HepG2 (cell line): ENCODE data around the gene ERMP1. TPM values are rescaled to one million over a fixed set of nuclear protein-coding genes. Genes with fewer than 3 reads are reported as not detected.
A peak's percentile ranks its signal among the peaks of the same experiment; 100 is the strongest.

ENCODE experiments used
- ATAC-seq: fragments of 200-7000 bp; cut with Tn5 transposase; 3 replicates; pipeline ENCODE4 v1.9.1; 2020; ENCODE audit warnings: mild to moderate bottlenecking, moderate library complexity
- BruUV-seq: library from RNA; stranded (reverse); fragments of 400-500 nt; replicated peaks from 2 replicates; lab custom pipeline; 2021; lab: Mats Ljungman, UMichigan
- CTCF ChIA-PET: fragments of 300-600 bp; formaldehyde crosslinking; extraction: SDS; loops from one replicate; lab custom pipeline; 2021; ENCODE audit warnings: low total read pairs, inconsistent platforms, low intra/inter-chr PET ratio; lab: Yijun Ruan, JAX
- POLR2A ChIA-PET: fragments of 350-600 bp; sonication (Branson Sonifier 250); formaldehyde crosslinking; loops from one replicate; lab custom pipeline; 2020; ENCODE audit warnings: antibody characterized with exemption, inconsistent platforms; lab: Yijun Ruan, JAX
- DNase-seq: peaks from one replicate; pipeline ENCODE4 v3.0.0-alpha.2; 2015; ENCODE audit warnings: low spot score
- FAIRE-seq: peaks from 3 replicates; lab custom pipeline; 2011; peaks lifted over from hg19 to GRCh38; lab: Jason Lieb, UNC
- H2AFZ ChIP-seq: one replicate; pipeline ENCODE4 v1.6.1; 2011; ENCODE audit warnings: low read length, inconsistent platforms
- H3K27ac ChIP-seq: fragments of 300-600 bp; 3 replicates; pipeline ENCODE4 v1.8.0; 2011; ENCODE audit warnings: mixed run types, mild to moderate bottlenecking, mixed read lengths, low read length, inconsistent platforms; ENCODE audit not compliant: insufficient read depth; ENCODE audit errors: extremely low read length
- H3K27me3 ChIP-seq, 2 experiments: fragments of 200-600 bp in 1 of 2; 2 replicates in 1 of 2; 3 replicates in 1 of 2; pipeline versions ENCODE4 v1.6.0 to v1.8.0; 2011; ENCODE audit warnings: low read length in 2 of 2, mild to moderate bottlenecking in 2 of 2, moderate library complexity in 2 of 2, inconsistent platforms in 1 of 2; ENCODE audit not compliant: insufficient read depth in 2 of 2, control insufficient read depth in 1 of 2
- H3K36me3 ChIP-seq, 2 experiments: fragments of 200-600 bp in 1 of 2; replicated peaks in 1 of 2; 2 replicates in 1 of 2; 3 replicates in 1 of 2; pipeline versions ENCODE4 v1.5.1 to v1.8.0; 2011; ENCODE audit warnings: low read length in 2 of 2, inconsistent platforms in 1 of 2; ENCODE audit not compliant: insufficient read depth in 2 of 2, control insufficient read depth in 1 of 2
- H3K4me1 ChIP-seq: 2 replicates; pipeline ENCODE4 v1.5.1; 2012; ENCODE audit warnings: low read length, inconsistent platforms; ENCODE audit not compliant: insufficient read depth
- H3K4me2 ChIP-seq: 2 replicates; pipeline ENCODE4 v1.6.0; 2011; ENCODE audit warnings: low read depth, low read length, inconsistent platforms
- H3K4me3 ChIP-seq, 3 experiments: fragments of 200-600 bp in 1 of 3; sonication (generic), shearing (Covaris generic) in 1 of 3; replicated peaks in 1 of 3; 2 replicates each; pipeline ENCODE4 v1.5.1; 2011 to 2016; ENCODE audit warnings: low read length in 3 of 3, inconsistent platforms in 2 of 3, low read depth in 2 of 3, mild to moderate bottlenecking in 2 of 3, control low read depth in 1 of 3, mixed read lengths in 1 of 3; ENCODE audit not compliant: insufficient read depth in 1 of 3
- H3K79me2 ChIP-seq: one replicate; pipeline ENCODE4 v1.6.1; 2011; ENCODE audit warnings: low read length, inconsistent platforms; ENCODE audit not compliant: insufficient read depth
- H3K9ac ChIP-seq: 2 replicates; pipeline ENCODE4 v1.6.0; 2011; ENCODE audit warnings: mild to moderate bottlenecking, low read depth, low read length, inconsistent platforms; ENCODE audit not compliant: insufficient read depth
- H3K9me3 ChIP-seq: 2 replicates; pipeline ENCODE4 v1.5.1; 2012; ENCODE audit warnings: mild to moderate bottlenecking, low read length
- H4K20me1 ChIP-seq: 2 replicates; pipeline ENCODE4 v1.6.0; 2011; ENCODE audit warnings: inconsistent platforms, mild to moderate bottlenecking, low read length, moderate library complexity; ENCODE audit not compliant: insufficient read depth
- BHLHE40 ChIP-seq: IDR thresholded peaks from 2 replicates; pipeline ENCODE4 v1.6.1; 2011; ENCODE audit warnings: low read length, improper control_type of control experiment
- KDM1A ChIP-seq: IDR thresholded peaks from 2 replicates; pipeline ENCODE4 v1.6.1; 2016; ENCODE audit warnings: missing compliant biosample characterization
- NFKBIZ ChIP-seq: IDR thresholded peaks from 2 replicates; pipeline ENCODE4 v1.6.1; 2018; ENCODE audit warnings: missing genetic modification reagents, missing compliant biosample characterization
- NKX3-1 ChIP-seq: sonication (generic); formaldehyde crosslinking; IDR thresholded peaks from 2 replicates; pipeline ENCODE4 v1.5.0; 2020; ENCODE audit warnings: missing genetic modification reagents
- SIN3B ChIP-seq: fragments of 150-350 bp; IDR thresholded peaks from 2 replicates; pipeline ENCODE4 v1.6.1; 2014; ENCODE audit warnings: low read length
- SNAI1 ChIP-seq: sonication (generic); formaldehyde crosslinking; IDR thresholded peaks from 2 replicates; pipeline ENCODE4 v1.5.0; 2020; ENCODE audit warnings: mild to moderate bottlenecking, missing genetic modification reagents, borderline replicate concordance
- ZNF121 ChIP-seq: sonication (generic); formaldehyde crosslinking; IDR thresholded peaks from 2 replicates; pipeline ENCODE4 v1.5.0; 2020; ENCODE audit warnings: mild to moderate bottlenecking, missing genetic modification reagents
- ZNF33A ChIP-seq: sonication (generic); formaldehyde crosslinking; IDR thresholded peaks from 2 replicates; pipeline ENCODE4 v1.5.1; 2020; ENCODE audit warnings: missing genetic modification reagents, mild to moderate bottlenecking, moderate library complexity, borderline replicate concordance
- ZNF530 ChIP-seq: sonication (generic); formaldehyde crosslinking; IDR thresholded peaks from 2 replicates; pipeline ENCODE4 v1.5.0; 2020; ENCODE audit warnings: low read depth, mild to moderate bottlenecking, missing genetic modification reagents
- ZNF780A ChIP-seq: sonication (generic); formaldehyde crosslinking; IDR thresholded peaks from 2 replicates; pipeline ENCODE4 v1.8.0; 2022; ENCODE audit warnings: mild to moderate bottlenecking, missing genetic modification reagents, moderate library complexity
- WGBS: methylation state at CpG from one replicate; pipeline ENCODE4 v1.1.6; 2017; ENCODE audit warnings: low lambda C conversion rate; 5-methylcytosine and 5-hydroxymethylcytosine counted together
- in situ Hi-C: cut with HindIII; loops from 2 replicates; pipeline ENCODE4 v1.10.0; 2017; ENCODE audit warnings: low pct_unique_long_range_greater_than_20kb; ENCODE audit not compliant: extremely low pct_ligation_motif_present
- intact Hi-C: fragments of 100-400 bp; cut with micrococcal nuclease; formaldehyde crosslinking; loops from one replicate; pipeline ENCODE4 v1.10.0; 2022; ENCODE audit not compliant: unreplicated experiment
- polyA plus RNA-seq, 8 experiments: library from polyadenylated mRNA; depleted of rRNA in 3 of 8; stranded (reverse) in 7 of 8; unstranded in 1 of 8; fragments of >200 nt; fragmentation: Illumina TruSeq in 4 of 8; extraction: Trizol in 4 of 8; gene quantifications; 2 replicates each; pipeline versions ENCODE4 v1.2.1 to v1.2.3, GENCODE V29; 2011 to 2016; ENCODE audit warnings: low read depth in 4 of 8, missing spikeins in 1 of 8, mixed read lengths in 1 of 8; ENCODE audit not compliant: insufficient read depth in 1 of 8
- total RNA-seq, 5 experiments: library from RNA; depleted of rRNA; stranded (reverse); fragments of >200 nt; fragmentation: Illumina TruSeq; extraction: Trizol; gene quantifications; 2 replicates each; pipeline ENCODE4 v1.2.3, GENCODE V29; 2016; ENCODE audit warnings: low read depth in 1 of 5
- TF ChIP-seq, protein P1 (sequence below): sonication (generic); formaldehyde crosslinking; IDR thresholded peaks from one replicate; pipeline ENCODE4 v1.5.1; 2020; ENCODE audit warnings: mild to moderate bottlenecking, missing genetic modification reagents; ENCODE audit errors: not compliant biosample characterization
- TF ChIP-seq, protein P2 (sequence below): sonication (generic); formaldehyde crosslinking; IDR thresholded peaks from 2 replicates; pipeline ENCODE4 v1.4.0; 2020; ENCODE audit warnings: mild to moderate bottlenecking, missing genetic modification reagents
- TF ChIP-seq, protein P3 (sequence below): sonication (generic); formaldehyde crosslinking; IDR thresholded peaks from 2 replicates; pipeline ENCODE4 v1.8.1; 2023; ENCODE audit warnings: missing genetic modification reagents, inconsistent platforms, borderline replicate concordance
- TF ChIP-seq, protein P4 (sequence below): IDR thresholded peaks from 2 replicates; pipeline ENCODE4 v1.6.1; 2016; ENCODE audit warnings: control low read depth

The ERMP1 gene
- total and polyA plus RNA-seq, 2 of the 13 experiments (the other 11 are each of a cell fraction or from before 2014, with no cell fraction given) = 40.9 to 65.4 TPM

DNA sequence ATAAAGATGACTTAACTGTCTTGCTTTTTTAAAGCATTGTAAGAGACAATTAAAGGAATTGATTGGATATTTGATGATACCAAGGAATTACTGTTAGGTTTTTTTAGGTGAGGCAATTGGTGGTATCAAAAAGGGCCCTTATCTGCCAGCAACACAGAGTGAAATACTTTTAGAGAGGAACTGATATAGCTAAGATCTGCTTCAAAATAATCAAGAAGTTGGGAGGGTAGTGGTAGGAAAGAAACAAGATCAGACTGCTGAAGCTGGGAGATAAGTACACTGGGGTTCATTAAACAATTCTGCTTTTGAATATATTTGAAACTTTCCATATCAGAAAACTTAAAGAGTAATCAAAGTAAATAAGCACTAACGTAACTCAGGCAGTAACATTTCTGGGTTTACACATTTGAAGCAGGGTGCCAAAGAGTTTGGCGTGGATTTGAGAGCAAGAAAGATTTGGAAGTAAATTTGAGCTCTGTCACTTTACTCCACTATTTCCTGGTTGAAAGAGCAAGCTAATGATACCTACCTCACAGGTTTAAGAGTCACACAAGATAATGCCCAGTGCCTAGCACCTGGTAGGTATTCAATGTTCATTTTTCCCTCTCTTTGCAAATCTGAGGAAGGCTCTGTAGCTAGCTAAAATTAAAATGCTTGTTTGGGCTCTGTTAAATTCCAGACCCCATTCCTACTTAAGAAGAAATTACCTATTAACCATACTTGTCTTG, 6.9 kb downstream of the ERMP1 start:
- DNase-seq = no peak
- Histone ChIP-seq H3K9me3 (no peaks in the 10 kb centered on the region), H3K27ac (peak overlapping the region; percentile 90), H3K4me1 (peaks cover 61% of the 10 kb centered on the region), H3K9ac (no peak overlapping the region), H3K27me3 (no peaks in the 10 kb centered on the region), H4K20me1 (no peaks in the 10 kb centered on the region), H3K4me3 (no peak overlapping the region), H3K36me3 (peaks cover 12 to 51% of the 10 kb centered on the region in 2 experiments), H3K4me2 (no peak overlapping the region), H2AFZ (no peak overlapping the region), H3K79me2 (peaks cover 55% of the 10 kb centered on the region)
- CTCF ChIA-PET = no interaction called here
- WGBS = 98% methylated on average over 2 of the region's 2 CpGs
- no peak for FAIRE-seq
- in situ Hi-C loops (no loop called here), intact Hi-C loops (no loop called here)
- ATAC-seq = no peak
- POLR2A ChIA-PET = no interaction called here
- BruUV-seq = no TSS peak
- TF ChIP-seq ZNF121 (CRISPR knock-in tag) (no peak), ZNF780A (CRISPR knock-in tag) (no peak), NKX3-1 (CRISPR knock-in tag) (no peak), SNAI1 (no peak), KDM1A (no peak), NFKBIZ (CRISPR knock-in tag) (no peak), SIN3B (no peak), BHLHE40 (no peak), ZNF530 (CRISPR knock-in tag) (no peak), ZNF33A (no peak)
- TF ChIP-seq, protein P1, sequence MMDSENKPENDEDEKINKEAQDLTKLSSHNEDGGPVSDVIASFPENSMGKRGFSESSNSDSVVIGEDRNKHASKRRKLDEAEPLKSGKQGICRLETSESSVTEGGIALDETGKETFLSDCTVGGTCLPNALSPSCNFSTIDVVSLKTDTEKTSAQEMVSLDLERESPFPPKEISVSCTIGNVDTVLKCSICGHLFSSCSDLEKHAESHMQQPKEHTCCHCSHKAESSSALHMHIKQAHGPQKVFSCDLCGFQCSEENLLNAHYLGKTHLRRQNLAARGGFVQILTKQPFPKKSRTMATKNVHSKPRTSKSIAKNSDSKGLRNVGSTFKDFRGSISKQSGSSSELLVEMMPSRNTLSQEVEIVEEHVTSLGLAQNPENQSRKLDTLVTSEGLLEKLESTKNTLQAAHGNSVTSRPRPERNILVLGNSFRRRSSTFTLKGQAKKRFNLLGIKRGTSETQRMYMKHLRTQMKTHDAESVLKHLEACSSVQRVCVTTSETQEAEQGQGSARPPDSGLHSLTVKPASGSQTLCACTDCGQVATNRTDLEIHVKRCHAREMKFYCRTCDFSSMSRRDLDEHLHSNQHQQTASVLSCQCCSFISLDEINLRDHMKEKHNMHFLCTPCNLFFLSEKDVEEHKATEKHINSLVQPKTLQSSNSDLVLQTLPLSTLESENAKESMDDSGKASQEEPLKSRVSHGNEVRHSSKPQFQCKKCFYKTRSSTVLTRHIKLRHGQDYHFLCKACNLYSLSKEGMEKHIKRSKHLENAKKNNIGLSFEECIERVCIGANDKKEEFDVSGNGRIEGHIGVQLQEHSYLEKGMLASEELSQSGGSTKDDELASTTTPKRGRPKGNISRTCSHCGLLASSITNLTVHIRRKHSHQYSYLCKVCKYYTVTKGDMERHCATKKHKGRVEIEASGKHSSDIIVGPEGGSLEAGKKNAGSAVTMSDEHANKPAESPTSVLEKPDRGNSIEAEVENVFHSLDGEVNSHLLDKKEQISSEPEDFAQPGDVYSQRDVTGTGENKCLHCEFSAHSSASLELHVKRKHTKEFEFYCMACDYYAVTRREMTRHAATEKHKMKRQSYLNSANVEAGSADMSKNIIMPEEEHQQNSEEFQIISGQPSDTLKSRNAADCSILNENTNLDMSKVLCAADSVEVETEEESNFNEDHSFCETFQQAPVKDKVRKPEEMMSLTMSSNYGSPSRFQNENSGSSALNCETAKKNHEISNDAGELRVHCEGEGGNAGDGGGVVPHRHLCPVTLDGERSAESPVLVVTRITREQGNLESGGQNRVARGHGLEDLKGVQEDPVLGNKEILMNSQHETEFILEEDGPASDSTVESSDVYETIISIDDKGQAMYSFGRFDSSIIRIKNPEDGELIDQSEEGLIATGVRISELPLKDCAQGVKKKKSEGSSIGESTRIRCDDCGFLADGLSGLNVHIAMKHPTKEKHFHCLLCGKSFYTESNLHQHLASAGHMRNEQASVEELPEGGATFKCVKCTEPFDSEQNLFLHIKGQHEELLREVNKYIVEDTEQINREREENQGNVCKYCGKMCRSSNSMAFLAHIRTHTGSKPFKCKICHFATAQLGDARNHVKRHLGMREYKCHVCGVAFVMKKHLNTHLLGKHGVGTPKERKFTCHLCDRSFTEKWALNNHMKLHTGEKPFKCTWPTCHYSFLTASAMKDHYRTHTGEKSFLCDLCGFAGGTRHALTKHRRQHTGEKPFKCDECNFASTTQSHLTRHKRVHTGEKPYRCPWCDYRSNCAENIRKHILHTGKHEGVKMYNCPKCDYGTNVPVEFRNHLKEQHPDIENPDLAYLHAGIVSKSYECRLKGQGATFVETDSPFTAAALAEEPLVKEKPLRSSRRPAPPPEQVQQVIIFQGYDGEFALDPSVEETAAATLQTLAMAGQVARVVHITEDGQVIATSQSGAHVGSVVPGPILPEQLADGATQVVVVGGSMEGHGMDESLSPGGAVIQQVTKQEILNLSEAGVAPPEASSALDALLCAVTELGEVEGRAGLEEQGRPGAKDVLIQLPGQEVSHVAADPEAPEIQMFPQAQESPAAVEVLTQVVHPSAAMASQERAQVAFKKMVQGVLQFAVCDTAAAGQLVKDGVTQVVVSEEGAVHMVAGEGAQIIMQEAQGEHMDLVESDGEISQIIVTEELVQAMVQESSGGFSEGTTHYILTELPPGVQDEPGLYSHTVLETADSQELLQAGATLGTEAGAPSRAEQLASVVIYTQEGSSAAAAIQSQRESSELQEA = no peak
- TF ChIP-seq, protein P2, sequence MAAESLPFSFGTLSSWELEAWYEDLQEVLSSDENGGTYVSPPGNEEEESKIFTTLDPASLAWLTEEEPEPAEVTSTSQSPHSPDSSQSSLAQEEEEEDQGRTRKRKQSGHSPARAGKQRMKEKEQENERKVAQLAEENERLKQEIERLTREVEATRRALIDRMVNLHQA (CRISPR knock-in tag) = no peak
- TF ChIP-seq, protein P3, sequence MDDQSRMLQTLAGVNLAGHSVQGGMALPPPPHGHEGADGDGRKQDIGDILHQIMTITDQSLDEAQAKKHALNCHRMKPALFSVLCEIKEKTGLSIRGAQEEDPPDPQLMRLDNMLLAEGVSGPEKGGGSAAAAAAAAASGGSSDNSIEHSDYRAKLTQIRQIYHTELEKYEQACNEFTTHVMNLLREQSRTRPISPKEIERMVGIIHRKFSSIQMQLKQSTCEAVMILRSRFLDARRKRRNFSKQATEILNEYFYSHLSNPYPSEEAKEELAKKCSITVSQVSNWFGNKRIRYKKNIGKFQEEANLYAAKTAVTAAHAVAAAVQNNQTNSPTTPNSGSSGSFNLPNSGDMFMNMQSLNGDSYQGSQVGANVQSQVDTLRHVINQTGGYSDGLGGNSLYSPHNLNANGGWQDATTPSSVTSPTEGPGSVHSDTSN (CRISPR knock-in tag) = no peak
- TF ChIP-seq, protein P4, sequence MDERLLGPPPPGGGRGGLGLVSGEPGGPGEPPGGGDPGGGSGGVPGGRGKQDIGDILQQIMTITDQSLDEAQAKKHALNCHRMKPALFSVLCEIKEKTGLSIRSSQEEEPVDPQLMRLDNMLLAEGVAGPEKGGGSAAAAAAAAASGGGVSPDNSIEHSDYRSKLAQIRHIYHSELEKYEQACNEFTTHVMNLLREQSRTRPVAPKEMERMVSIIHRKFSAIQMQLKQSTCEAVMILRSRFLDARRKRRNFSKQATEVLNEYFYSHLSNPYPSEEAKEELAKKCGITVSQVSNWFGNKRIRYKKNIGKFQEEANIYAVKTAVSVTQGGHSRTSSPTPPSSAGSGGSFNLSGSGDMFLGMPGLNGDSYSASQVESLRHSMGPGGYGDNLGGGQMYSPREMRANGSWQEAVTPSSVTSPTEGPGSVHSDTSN (CRISPR knock-in tag) = no peak
